GM21423 (cell line): ENCODE data around the gene ABTB2.
"Not testable (repeated sequence)": the region's sequence is repeated elsewhere in the genome, so short reads cannot be mapped to it uniquely, and the experiment has no call there.

Experiments
- ATAC-seq: cut with Tn5 transposase; IDR thresholded peaks from one replicate; pipeline ENCODE4 v1.9.1; 2021; ENCODE audit warnings: mild to moderate bottlenecking, moderate library complexity; ENCODE audit not compliant: unreplicated experiment

ABTB2 gene

GRCh38 chr11:34357701-34358257 is at the start of gene ABTB2:
ABTB2 (minus strand) TSS chr11:34358010.
- peak; percentile 76 for ATAC-seq

GRCh38 chr11:34407121-34407813 is 49.5 kb upstream of the ABTB2 start:
- no peak for ATAC-seq

GRCh38 chr11:34406413-34406812 is 48.6 kb upstream of the ABTB2 start:
- no peak for ATAC-seq

- ATAC-seq, result no peak
Observed at GRCh38 chr11:34405079-34405858, 47.5 kb upstream of the ABTB2 start.

GRCh38 chr11:34404280-34404679 is 46.5 kb upstream of the ABTB2 start:
- no peak for ATAC-seq

GRCh38 chr11:34403431-34403830 is 45.6 kb upstream of the ABTB2 start:
- ATAC-seq, result no peak

GRCh38 chr11:34397811-34398210 is 40.0 kb upstream of the ABTB2 start:
- no peak for ATAC-seq

- ATAC-seq, result no peak
Observed at GRCh38 chr11:34397120-34397519, 39.3 kb upstream of the ABTB2 start.

GRCh38 chr11:34395916-34396550 is 38.2 kb upstream of the ABTB2 start:
- no peak for ATAC-seq

- ATAC-seq, result no peak
Observed at GRCh38 chr11:34394771-34395300, 37.0 kb upstream of the ABTB2 start.

- ATAC-seq, result no peak
Observed at GRCh38 chr11:34387653-34388052, 29.8 kb upstream of the ABTB2 start.

GRCh38 chr11:34386356-34386755 is 28.5 kb upstream of the ABTB2 start:
- ATAC-seq, result not testable (repeated sequence)

- ATAC-seq, result no peak
Observed at GRCh38 chr11:34382532-34383276, 24.9 kb upstream of the ABTB2 start.

GRCh38 chr11:34381775-34382174 is 24.0 kb upstream of the ABTB2 start:
- no peak for ATAC-seq

- ATAC-seq, result no peak
Observed at GRCh38 chr11:34380696-34381095, 22.9 kb upstream of the ABTB2 start.

GRCh38 chr11:34379539-34379938 is 21.7 kb upstream of the ABTB2 start:
- ATAC-seq, result no peak

GRCh38 chr11:34379079-34379478 is 21.3 kb upstream of the ABTB2 start:
- no peak for ATAC-seq

- no peak for ATAC-seq
Observed at GRCh38 chr11:34373727-34374126, 15.9 kb upstream of the ABTB2 start.

GRCh38 chr11:34366522-34366921 is 8.7 kb upstream of the ABTB2 start:
- ATAC-seq, result no peak

- ATAC-seq, result no peak
Observed at GRCh38 chr11:34364102-34364501, 6.3 kb upstream of the ABTB2 start.
